H9 (cell line): Measurements from ENCODE around the gene PPP5C. TPM values are rescaled to one million over a fixed set of nuclear protein-coding genes. Genes with fewer than 3 reads are reported as not detected.

Experiments
- DNase-seq: peaks from one replicate; pipeline ENCODE4 v3.0.0-alpha.2; 2017
- H2AFZ ChIP-seq: one replicate; pipeline ENCODE4 v1.6.1; 2013; ENCODE audit warnings: mild to moderate bottlenecking, low read length, control low read depth, moderate library complexity
- H2AK5ac ChIP-seq: 2 replicates; pipeline ENCODE4 v1.6.1; 2013; ENCODE audit warnings: low read length, control low read depth, mixed read lengths; ENCODE audit not compliant: insufficient read length
- H2BK120ac ChIP-seq: one replicate; pipeline ENCODE4 v1.6.1; 2013; ENCODE audit warnings: low read depth, mild to moderate bottlenecking, low read length, control low read depth, inconsistent platforms; ENCODE audit not compliant: poor library complexity, severe bottlenecking
- H2BK12ac ChIP-seq: 2 replicates; pipeline ENCODE4 v1.6.1; 2013; ENCODE audit warnings: low read length, control low read depth, mixed read lengths, low read depth; ENCODE audit not compliant: insufficient read length
- H2BK15ac ChIP-seq: 2 replicates; pipeline ENCODE4 v1.6.1; 2013; ENCODE audit warnings: low read depth, low read length, control low read depth
- H2BK20ac ChIP-seq: one replicate; pipeline ENCODE4 v1.6.1; 2013; ENCODE audit warnings: low read depth, mild to moderate bottlenecking, low read length, control low read depth, inconsistent platforms; ENCODE audit not compliant: poor library complexity, severe bottlenecking
- H2BK5ac ChIP-seq: 2 replicates; pipeline ENCODE4 v1.6.1; 2013; ENCODE audit warnings: low read length, control low read depth, mixed read lengths; ENCODE audit not compliant: insufficient read length
- H3K14ac ChIP-seq: 2 replicates; pipeline ENCODE4 v1.6.1; 2013; ENCODE audit warnings: low read length, control low read depth; ENCODE audit not compliant: insufficient read depth
- H3K18ac ChIP-seq: 2 replicates; pipeline ENCODE4 v1.6.1; 2013; ENCODE audit warnings: low read depth, mild to moderate bottlenecking, mixed read lengths, low read length, control low read depth; ENCODE audit not compliant: insufficient read length
- H3K23ac ChIP-seq: 2 replicates; pipeline ENCODE4 v1.6.1; 2013; ENCODE audit warnings: low read length, control low read depth, mixed read lengths, low read depth; ENCODE audit not compliant: insufficient read length
- H3K23me2 ChIP-seq: 2 replicates; pipeline ENCODE4 v1.6.1; 2013; ENCODE audit warnings: low read depth, mild to moderate bottlenecking, mixed read lengths, low read length, control low read depth; ENCODE audit not compliant: insufficient read length, poor library complexity, severe bottlenecking
- H3K27ac ChIP-seq: 2 replicates; pipeline ENCODE4 v1.5.1; 2013; ENCODE audit warnings: low read length, control low read depth, mixed read lengths, low read depth; ENCODE audit not compliant: insufficient read length
- H3K27me3 ChIP-seq: 2 replicates; pipeline ENCODE4 v1.6.1; 2013; ENCODE audit warnings: low read length, control low read depth, inconsistent platforms; ENCODE audit not compliant: insufficient read depth
- H3K4ac ChIP-seq: 2 replicates; pipeline ENCODE4 v1.6.1; 2013; ENCODE audit warnings: low read depth, mild to moderate bottlenecking, control low read depth, inconsistent platforms, low read length, moderate library complexity
- H3K4me1 ChIP-seq: 2 replicates; pipeline ENCODE4 v1.6.1; 2013; ENCODE audit warnings: low read length, control low read depth, inconsistent platforms; ENCODE audit not compliant: insufficient read depth
- H3K4me2 ChIP-seq: 2 replicates; pipeline ENCODE4 v1.6.1; 2013; ENCODE audit warnings: low read length, control low read depth, mixed read lengths; ENCODE audit not compliant: insufficient read length, insufficient read depth
- H3K56ac ChIP-seq: 2 replicates; pipeline ENCODE4 v1.6.1; 2013; ENCODE audit warnings: low read depth, mild to moderate bottlenecking, mixed read lengths, low read length, control low read depth; ENCODE audit not compliant: insufficient read length
- H3K79me1 ChIP-seq: 2 replicates; pipeline ENCODE4 v1.6.1; 2013; ENCODE audit warnings: low read depth, mild to moderate bottlenecking, moderate library complexity, low read length, control low read depth, inconsistent platforms; ENCODE audit not compliant: insufficient read depth, poor library complexity, severe bottlenecking
- H3K79me2 ChIP-seq: 2 replicates; pipeline ENCODE4 v1.6.1; 2013; ENCODE audit warnings: low read length, control low read depth, inconsistent platforms; ENCODE audit not compliant: insufficient read depth
- H3K9ac ChIP-seq: 2 replicates; pipeline ENCODE4 v1.6.1; 2013; ENCODE audit warnings: low read length, control low read depth, mixed read lengths; ENCODE audit not compliant: insufficient read length; ENCODE audit errors: extremely low read depth
- H3K9me3 ChIP-seq: one replicate; pipeline ENCODE4 v1.6.1; 2013; ENCODE audit warnings: low read depth, low read length, inconsistent platforms; ENCODE audit not compliant: control insufficient read depth
- H3T11ph ChIP-seq: one replicate; pipeline ENCODE4 v1.6.1; 2013; ENCODE audit warnings: mild to moderate bottlenecking, low read length, control low read depth, inconsistent platforms
- H4K20me1 ChIP-seq: one replicate; pipeline ENCODE4 v1.6.1; 2013; ENCODE audit not compliant: control insufficient read depth, insufficient read length, insufficient read depth
- H4K5ac ChIP-seq: 2 replicates; pipeline ENCODE4 v1.6.1; 2013; ENCODE audit warnings: low read depth, mild to moderate bottlenecking, mixed read lengths, low read length, control low read depth; ENCODE audit not compliant: insufficient read length
- H4K8ac ChIP-seq: replicated peaks from 2 replicates; pipeline ENCODE4 v1.6.1; 2013; ENCODE audit warnings: low read length, control low read depth, mixed read lengths, low read depth; ENCODE audit not compliant: insufficient read length
- H4K91ac ChIP-seq: 2 replicates; pipeline ENCODE4 v1.6.1; 2013; ENCODE audit warnings: low read depth, mild to moderate bottlenecking, moderate library complexity, mixed read lengths, low read length, control low read depth; ENCODE audit not compliant: insufficient read length
- H3K27ac Mint-ChIP-seq, 3 experiments: 2 replicates in 2 of 3; 3 replicates in 1 of 3; pipeline ENCODE4 v1.8.0; 2020 to 2021; ENCODE audit warnings: mixed read lengths in 3 of 3, mild to moderate bottlenecking in 1 of 3, moderate library complexity in 1 of 3
- H3K27me3 Mint-ChIP-seq: 2 replicates; pipeline ENCODE4 v1.8.0; 2021; ENCODE audit warnings: low read depth, mild to moderate bottlenecking, moderate library complexity, mixed read lengths
- H3K36me3 Mint-ChIP-seq, 3 experiments: 2 replicates in 2 of 3; 3 replicates in 1 of 3; pipeline ENCODE4 v1.8.0; 2020 to 2021; ENCODE audit warnings: low read depth in 3 of 3, mixed read lengths in 3 of 3; ENCODE audit not compliant: insufficient read depth in 1 of 3
- H3K4me1 Mint-ChIP-seq, 2 experiments: 2 replicates each; pipeline ENCODE4 v1.8.0; 2020; ENCODE audit warnings: mixed read lengths in 2 of 2
- H3K4me3 Mint-ChIP-seq, 2 experiments: 2 replicates in 1 of 2; 3 replicates in 1 of 2; pipeline ENCODE4 v1.8.0; 2020 to 2021; ENCODE audit warnings: mild to moderate bottlenecking in 2 of 2, mixed read lengths in 2 of 2, moderate library complexity in 1 of 2
- H3K9me3 Mint-ChIP-seq, 2 experiments: 2 replicates in 1 of 2; 3 replicates in 1 of 2; pipeline ENCODE4 v1.8.0; 2020; ENCODE audit warnings: mild to moderate bottlenecking in 2 of 2, mixed read lengths in 2 of 2, moderate library complexity in 1 of 2
- CTCF ChIP-seq: fragments of 200-600 bp; sonication (generic); conservative IDR thresholded peaks from 3 replicates; pipeline ENCODE4 v1.8.0; 2021; ENCODE audit warnings: antibody characterized with exemption, mild to moderate bottlenecking
- WGBS: extraction: QIAGEN DNeasy Blood & Tissue Kit; methylation state at CpG from one replicate; pipeline ENCODE4 v1.1.7; 2013; ENCODE audit warnings: missing lambda C conversion rate, low lambda C conversion rate, mixed read lengths; ENCODE audit not compliant: insufficient read length; ENCODE audit errors: extremely low coverage; 5-methylcytosine and 5-hydroxymethylcytosine counted together
- total RNA-seq: library from RNA; stranded (reverse); gene quantifications from 2 replicates; pipeline ENCODE4 v1.2.1, GENCODE V29; 2021

The PPP5C gene
- total RNA-seq, 1 experiment from 2014 or later: 108 TPM

GRCh38 chr19:46371371-46371901, 24.5 kb downstream of the PPP5C start:
- Histone ChIP-seq H3K9ac (no peak overlapping the region), H3K79me2 (no peaks in the 10 kb centered on the region; the same call in 1 of the 2 replicates)
- peak overlapping the region; percentile 89 to 96 (median 90); a peak in 6 of 7 replicates for H3K27ac Mint-ChIP-seq

More at GRCh38 chr19:46371371-46371901, 24.5 kb downstream of the PPP5C start:
- Mint-ChIP-seq H3K4me3 (no peak overlapping the region), H3K9me3 (no peaks in the 10 kb centered on the region), H3K27me3 (no peaks in the 10 kb centered on the region; the same call in 1 of the 2 replicates), H3K36me3 (peaks cover 11 to 33% (median 33%) of the 10 kb centered on the region in 3 experiments; a peak in 6 of 7 replicates), H3K4me1 (peaks cover 32 to 41% of the 10 kb centered on the region in 2 experiments)
- Histone ChIP-seq H3K4me2 (no peak overlapping the region), H3K56ac (no peak overlapping the region), H3K23ac (no peak overlapping the region), H3K9me3 (no peaks in the 10 kb centered on the region), H3T11ph (no peak overlapping the region), H3K23me2 (no peaks in the 10 kb centered on the region), H2BK12ac (no peak overlapping the region), H2BK5ac (no peak overlapping the region), H2BK15ac (no peak overlapping the region), H4K8ac (no peak overlapping the region), H3K27me3 (no peaks in the 10 kb centered on the region), H3K18ac (no peak overlapping the region), H4K20me1 (no peaks in the 10 kb centered on the region), H3K4me1 (peaks cover 7% of the 10 kb centered on the region; the same call in 1 of the 2 replicates), H4K91ac (no peak overlapping the region), H4K5ac (no peak overlapping the region), H2AK5ac (no peak overlapping the region), H3K4ac (no peak overlapping the region), H3K14ac (no peak overlapping the region), H2BK20ac (no peak overlapping the region), H2AFZ (no peak overlapping the region), H3K79me1 (no peaks in the 10 kb centered on the region), H3K27ac (no peak overlapping the region), H2BK120ac (no peak overlapping the region)
- no CpG with 5 or more reads among the region's 10 CpGs for WGBS
- no peak for TF ChIP-seq CTCF
- no peak for DNase-seq
